Trophoblast cell (in vitro differentiated cells and primary cell): ENCODE results near the gene RAB3C.

ENCODE experiments used
- DNase-seq, 2 donors: peaks; one replicate each; pipeline ENCODE4 v3.0.0-alpha.2; 2016
- H2AFZ ChIP-seq: 2 replicates; pipeline ENCODE4 v1.6.1; 2013; ENCODE audit warnings: low read length, moderate library complexity, mild to moderate bottlenecking; ENCODE audit not compliant: insufficient read depth, poor library complexity
- H2AK5ac ChIP-seq: 2 replicates; pipeline ENCODE4 v1.6.1; 2013; ENCODE audit warnings: mild to moderate bottlenecking, low read length
- H2BK120ac ChIP-seq: 2 replicates; pipeline ENCODE4 v1.6.1; 2013; ENCODE audit warnings: low read length, mild to moderate bottlenecking, moderate library complexity; ENCODE audit not compliant: insufficient read depth, poor library complexity
- H2BK12ac ChIP-seq: 2 replicates; pipeline ENCODE4 v1.6.1; 2013; ENCODE audit warnings: mild to moderate bottlenecking, low read length, moderate library complexity
- H2BK5ac ChIP-seq: 2 replicates; pipeline ENCODE4 v1.6.1; 2013; ENCODE audit warnings: low read length, low read depth, moderate library complexity, mild to moderate bottlenecking; ENCODE audit not compliant: poor library complexity
- H3K14ac ChIP-seq: 2 replicates; pipeline ENCODE4 v1.6.1; 2013; ENCODE audit warnings: mild to moderate bottlenecking, low read length
- H3K18ac ChIP-seq: 2 replicates; pipeline ENCODE4 v1.6.1; 2013; ENCODE audit warnings: mild to moderate bottlenecking, low read length
- H3K23ac ChIP-seq: 2 replicates; pipeline ENCODE4 v1.6.1; 2013; ENCODE audit warnings: low read length
- H3K27ac ChIP-seq: 2 replicates; pipeline ENCODE4 v1.5.1; 2013; ENCODE audit warnings: low read depth, mild to moderate bottlenecking, inconsistent platforms, low read length, moderate library complexity
- H3K27me3 ChIP-seq: 2 replicates; pipeline ENCODE4 v1.6.1; 2013; ENCODE audit warnings: inconsistent platforms, mild to moderate bottlenecking, low read length, moderate library complexity; ENCODE audit not compliant: insufficient read depth
- H3K36me3 ChIP-seq, 2 experiments: 1 replicate in 1 of 2; 2 replicates in 1 of 2; pipeline ENCODE4 v1.6.1; 2013; ENCODE audit warnings: low read length in 2 of 2, mild to moderate bottlenecking in 2 of 2, moderate library complexity in 1 of 2; ENCODE audit not compliant: insufficient read depth in 2 of 2, control insufficient read depth in 1 of 2
- H3K4ac ChIP-seq: 2 replicates; pipeline ENCODE4 v1.6.1; 2013; ENCODE audit warnings: low read depth, mild to moderate bottlenecking, low read length, moderate library complexity
- H3K4me1 ChIP-seq, 2 experiments: 1 replicate in 1 of 2; 2 replicates in 1 of 2; pipeline ENCODE4 v1.6.1; 2013; ENCODE audit warnings: low read length in 2 of 2, mild to moderate bottlenecking in 2 of 2, moderate library complexity in 1 of 2; ENCODE audit not compliant: insufficient read depth in 2 of 2, control insufficient read depth in 1 of 2
- H3K4me2 ChIP-seq: 2 replicates; pipeline ENCODE4 v1.6.1; 2013; ENCODE audit warnings: inconsistent platforms, mild to moderate bottlenecking, low read length, moderate library complexity
- H3K4me3 ChIP-seq: 2 replicates; pipeline ENCODE4 v1.5.1; 2013; ENCODE audit warnings: mild to moderate bottlenecking, low read depth, low read length, inconsistent platforms
- H3K79me1 ChIP-seq: one replicate; pipeline ENCODE4 v1.6.1; 2013; ENCODE audit warnings: low read length
- H3K79me2 ChIP-seq: 2 replicates; pipeline ENCODE4 v1.6.1; 2013; ENCODE audit warnings: low read length, mild to moderate bottlenecking; ENCODE audit not compliant: control insufficient read depth, insufficient read depth, poor library complexity
- H3K9ac ChIP-seq: 2 replicates; pipeline ENCODE4 v1.6.1; 2013; ENCODE audit warnings: mild to moderate bottlenecking, low read length
- H3K9me3 ChIP-seq: 2 replicates; pipeline ENCODE4 v1.6.1; 2013; ENCODE audit warnings: low read depth, mild to moderate bottlenecking, control low read depth, inconsistent platforms, low read length; ENCODE audit not compliant: insufficient read depth
- H4K12ac ChIP-seq: 2 replicates; pipeline ENCODE4 v1.6.1; 2013; ENCODE audit warnings: low read depth, mild to moderate bottlenecking, low read length, moderate library complexity
- H4K8ac ChIP-seq: 2 replicates; pipeline ENCODE4 v1.6.1; 2013; ENCODE audit warnings: low read depth, mild to moderate bottlenecking, low read length, moderate library complexity
- H4K91ac ChIP-seq: one replicate; pipeline ENCODE4 v1.6.1; 2013; ENCODE audit warnings: low read depth, mild to moderate bottlenecking, low read length, moderate library complexity
- WGBS: extraction: QIAGEN DNeasy Blood & Tissue Kit; methylation state at CpG from one replicate; pipeline ENCODE4 v1.1.7; 2013; ENCODE audit warnings: missing lambda C conversion rate; ENCODE audit not compliant: insufficient read length, insufficient coverage; ENCODE audit errors: extremely low coverage; 5-methylcytosine and 5-hydroxymethylcytosine counted together

RAB3C gene

GRCh38 chr5:58755397-58755796 lies 172.5 kb downstream of the RAB3C start:
- Histone ChIP-seq H4K91ac (no peak overlapping the region), H2BK120ac (no peak overlapping the region)

DNA sequence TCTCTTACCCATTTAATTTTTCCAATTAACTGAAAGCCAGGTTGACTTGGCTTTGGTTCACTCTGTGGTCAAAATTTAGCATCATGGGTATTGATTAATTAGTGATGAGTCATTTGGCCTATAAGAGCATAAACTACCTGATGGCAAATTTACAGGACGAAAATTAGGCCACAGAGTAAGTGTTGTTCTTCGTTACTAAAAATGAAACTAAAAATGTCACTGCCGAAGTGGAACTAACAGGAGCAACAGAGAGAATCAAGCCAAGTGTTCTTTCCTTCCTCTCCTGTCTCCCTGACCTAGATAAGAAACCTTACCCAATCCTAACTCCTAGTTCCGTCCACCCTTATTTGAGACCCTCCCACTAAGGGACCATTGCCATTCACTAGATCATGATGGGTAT lies 176.9 kb downstream of the RAB3C start:
- no peak overlapping the region for H3K4me2 ChIP-seq
- H3K36me3 ChIP-seq = no peaks in the 10 kb centered on the region
- no peak overlapping the region for H3K23ac ChIP-seq
- H3K9me3 ChIP-seq = no peaks in the 10 kb centered on the region
- H3K14ac ChIP-seq = no peak overlapping the region
- H3K4me3 ChIP-seq = no peak overlapping the region
- H3K27me3 ChIP-seq = no peaks in the 10 kb centered on the region
- no peak overlapping the region for H2BK12ac ChIP-seq
- H2AK5ac ChIP-seq = no peak overlapping the region
- no peaks in the 10 kb centered on the region for H3K4me1 ChIP-seq
- no peak for DNase-seq
- no peak overlapping the region for H2BK5ac ChIP-seq
- H3K79me1 ChIP-seq = no peaks in the 10 kb centered on the region
- H3K18ac ChIP-seq = no peak overlapping the region
- no peak overlapping the region for H3K27ac ChIP-seq
- H3K79me2 ChIP-seq = no peaks in the 10 kb centered on the region
- no CpG with 5 or more reads among the region's 4 CpGs for WGBS
- H2BK120ac ChIP-seq = no peak overlapping the region
- no peak overlapping the region for H3K9ac ChIP-seq
- H3K4ac ChIP-seq = no peak overlapping the region
- no peak overlapping the region for H2AFZ ChIP-seq
- H4K8ac ChIP-seq = no peak overlapping the region
- no peak overlapping the region for H4K91ac ChIP-seq
- no peak overlapping the region for H4K12ac ChIP-seq

More at GRCh38 chr5:58755397-58755796, 172.5 kb downstream of the RAB3C start:
- Histone ChIP-seq H3K4ac (no peak overlapping the region), H3K18ac (no peak overlapping the region), H3K4me2 (no peak overlapping the region), H3K4me3 (no peak overlapping the region), H3K79me2 (no peaks in the 10 kb centered on the region), H4K12ac (no peak overlapping the region), H3K14ac (no peak overlapping the region), H4K8ac (no peak overlapping the region), H3K79me1 (no peaks in the 10 kb centered on the region), H2BK12ac (no peak overlapping the region), H3K27ac (no peak overlapping the region), H2BK5ac (no peak overlapping the region), H3K27me3 (no peaks in the 10 kb centered on the region), H3K9me3 (no peaks in the 10 kb centered on the region), H3K4me1 (no peaks in the 10 kb centered on the region), H3K36me3 (no peaks in the 10 kb centered on the region), H3K23ac (peak overlapping the region; percentile 80), H3K9ac (peak overlapping the region; percentile 69), H2AFZ (no peak overlapping the region), H2AK5ac (no peak overlapping the region)
- WGBS = no CpG with 5 or more reads among the region's 3 CpGs
- DNase-seq = no peak

GRCh38 chr5:58760222-58760621 lies 177.3 kb downstream of the RAB3C start:
- Histone ChIP-seq H3K36me3 (no peaks in the 10 kb centered on the region), H3K4me1 (no peaks in the 10 kb centered on the region), H2AFZ (no peak overlapping the region), H3K27ac (no peak overlapping the region), H2BK120ac (no peak overlapping the region), H3K14ac (no peak overlapping the region), H3K9me3 (no peaks in the 10 kb centered on the region), H3K79me1 (no peaks in the 10 kb centered on the region), H3K23ac (no peak overlapping the region), H3K27me3 (no peaks in the 10 kb centered on the region), H4K91ac (no peak overlapping the region), H3K9ac (no peak overlapping the region), H2BK5ac (no peak overlapping the region), H2AK5ac (no peak overlapping the region), H3K18ac (no peak overlapping the region), H3K79me2 (no peaks in the 10 kb centered on the region), H2BK12ac (no peak overlapping the region), H3K4me3 (no peak overlapping the region), H3K4ac (no peak overlapping the region), H4K8ac (no peak overlapping the region), H3K4me2 (no peak overlapping the region), H4K12ac (no peak overlapping the region)
- DNase-seq = peak in 1 of 2 donors; percentile 20
- WGBS = no CpG with 5 or more reads among the region's 2 CpGs

- Histone ChIP-seq H3K4me3 (no peak overlapping the region), H2BK5ac (no peak overlapping the region), H3K27ac (no peak overlapping the region)
Observed at GRCh38 chr5:58761407-58761806, 178.5 kb downstream of the RAB3C start.

More at GRCh38 chr5:58761407-58761806, 178.5 kb downstream of the RAB3C start:
- Histone ChIP-seq H3K14ac (no peak overlapping the region), H3K9me3 (no peaks in the 10 kb centered on the region), H2AFZ (no peak overlapping the region), H3K18ac (no peak overlapping the region), H4K12ac (no peak overlapping the region), H3K79me1 (no peaks in the 10 kb centered on the region), H2AK5ac (no peak overlapping the region), H3K27me3 (no peaks in the 10 kb centered on the region), H2BK12ac (no peak overlapping the region), H3K4me1 (no peaks in the 10 kb centered on the region), H3K4ac (no peak overlapping the region), H2BK120ac (no peak overlapping the region), H4K91ac (no peak overlapping the region), H3K9ac (no peak overlapping the region), H3K23ac (no peak overlapping the region), H3K36me3 (no peaks in the 10 kb centered on the region), H3K4me2 (no peak overlapping the region), H3K79me2 (no peaks in the 10 kb centered on the region), H4K8ac (no peak overlapping the region)
- DNase-seq = no peak
